ENCODE data around the gene RAPGEF4. TPM values are rescaled to one million over a fixed set of nuclear protein-coding genes. Genes with fewer than 3 reads are reported as not detected.

RAPGEF4 gene
- 0.13 and 2.1 TPM in 2 replicates for total RNA-seq

DNA sequence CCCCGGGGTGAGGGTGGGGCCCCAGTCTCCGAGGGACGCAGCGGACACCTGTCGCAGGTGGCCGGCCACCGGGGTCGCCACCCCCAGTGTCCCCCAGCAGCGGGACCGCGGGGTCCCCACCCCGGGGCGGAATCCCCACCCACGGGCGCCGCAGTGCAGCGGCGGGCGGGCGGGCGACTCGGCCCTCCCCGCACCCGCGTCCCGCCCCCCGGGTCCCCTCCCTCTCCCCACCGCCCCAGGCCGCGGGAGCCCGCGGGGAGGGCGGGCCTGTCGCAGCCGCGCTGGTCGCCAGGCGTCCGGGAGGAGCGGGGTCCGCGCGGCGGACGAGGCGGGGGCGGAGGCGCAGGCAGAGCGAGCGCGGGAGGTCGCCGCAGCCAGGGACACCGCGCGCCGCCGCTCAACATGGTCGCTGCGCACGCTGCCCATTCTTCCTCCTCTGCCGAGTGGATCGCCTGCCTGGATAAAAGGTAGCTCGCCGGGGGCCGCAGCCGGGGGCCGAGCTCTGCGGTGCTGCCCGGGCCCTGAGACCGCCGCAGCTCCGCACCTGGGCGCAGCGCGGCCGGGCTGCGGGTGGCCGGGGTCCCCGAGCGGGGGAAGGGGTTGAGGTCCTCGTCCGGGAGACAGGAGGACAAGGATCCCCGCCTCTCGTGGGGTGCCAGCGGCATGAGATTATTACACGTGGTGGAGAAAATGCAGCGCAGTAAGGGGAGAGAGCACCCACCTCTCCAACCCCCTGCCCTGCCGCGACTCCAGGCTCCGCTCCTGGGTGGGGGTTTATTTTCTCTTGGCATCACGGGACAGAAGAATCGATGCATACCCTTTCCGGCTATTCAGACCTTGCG lies at the start of gene RAPGEF4:
Gene RAPGEF4, plus strand, starts transcription at position 264 of the 842 bp plus-strand sequence. Its CDS starts 139 bp downstream, at position 403.

DNA sequence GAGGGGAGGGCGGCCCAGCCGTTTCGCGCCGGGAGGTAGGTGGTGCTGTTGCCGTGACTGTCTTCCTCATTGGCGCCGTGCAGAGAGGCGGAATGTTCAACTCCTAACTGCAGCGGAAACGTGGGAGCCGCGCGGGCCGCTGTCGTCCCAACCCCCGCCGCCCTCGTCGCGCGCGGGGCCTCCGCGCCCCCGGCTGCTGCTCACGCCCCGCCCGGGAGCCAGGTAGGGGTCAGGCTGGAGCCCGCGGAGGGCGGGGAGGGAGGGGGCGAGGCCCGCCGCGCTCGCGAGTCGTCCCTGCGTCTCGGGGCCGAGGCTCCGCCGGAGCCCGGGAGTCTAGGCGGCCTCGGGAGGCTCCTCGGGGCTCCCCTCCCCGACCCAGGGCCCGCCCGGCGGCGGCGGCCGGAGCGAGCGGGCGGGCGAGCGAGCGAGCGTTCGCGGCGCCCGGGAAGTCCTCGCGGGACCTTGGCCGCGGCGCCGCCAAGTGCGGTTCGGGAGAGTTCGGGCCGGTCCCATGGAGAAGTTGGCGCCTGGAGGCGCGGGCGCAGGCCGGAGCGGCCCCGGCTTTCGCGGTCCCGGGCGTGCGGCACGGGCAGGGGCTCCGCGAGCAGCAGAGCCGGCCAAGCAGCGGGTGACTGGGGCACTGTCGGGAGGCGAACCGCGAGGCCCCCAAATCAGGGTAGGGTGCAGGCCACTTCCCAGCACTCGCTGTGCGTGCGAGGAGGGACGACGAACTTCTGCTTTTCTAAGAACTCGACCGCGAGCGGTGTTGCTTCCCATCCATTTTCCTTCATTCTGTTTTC lies 340.3 kb downstream of the RAPGEF4 start, which contains the start of gene MAP3K20:
Gene MAP3K20, plus strand, starts transcription at position 66 of the 800 bp plus-strand sequence. CDS start 15,186 bp downstream, outside the sequence.

Other genes starting within 250 kb of the RAPGEF4 start
- gene PDK1, start 179.8 kb upstream of the RAPGEF4 start, total RNA-seq = 33.5 and 62.9 TPM in 2 replicates

Measured in epithelial cell of alveolus of lung (primary cell).